ENCODE results near the gene NELL1.

Gene NELL1

DNA sequence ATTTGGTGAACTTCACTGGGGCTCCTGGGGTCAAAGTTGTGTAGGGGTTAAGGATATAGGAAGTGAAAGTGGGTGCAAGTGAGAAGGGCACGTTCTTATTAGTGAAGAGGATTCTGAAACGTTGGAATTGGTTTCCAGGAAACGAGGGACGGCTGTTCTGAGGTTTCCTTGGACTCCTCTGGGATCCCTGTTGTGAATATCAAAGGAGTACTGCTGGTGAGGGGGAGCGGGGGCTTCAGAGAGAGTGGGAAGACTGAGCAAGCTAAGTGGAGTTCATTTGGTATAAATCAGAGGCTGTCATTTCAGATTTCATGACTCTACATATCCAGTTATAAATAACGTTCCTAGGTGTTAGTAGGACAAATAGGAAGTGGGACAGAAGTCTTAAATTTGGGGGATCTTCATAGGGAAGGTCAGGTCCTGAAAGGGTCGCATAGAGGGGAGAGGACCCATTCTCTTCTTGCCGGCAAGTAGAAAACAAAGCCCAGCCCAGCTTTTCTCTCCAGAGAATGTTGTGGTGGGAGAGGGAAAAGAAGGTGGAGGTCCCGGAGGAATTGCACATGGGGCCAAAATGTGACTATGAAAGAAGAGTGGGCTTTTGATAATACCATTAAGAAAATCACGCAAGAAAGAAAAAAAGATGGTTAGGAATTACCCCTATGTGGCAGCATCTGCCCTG is 1.1 kb upstream of the NELL1 start:
- no peak for DNase-seq (ENCODE audit: low read depth)

DNA sequence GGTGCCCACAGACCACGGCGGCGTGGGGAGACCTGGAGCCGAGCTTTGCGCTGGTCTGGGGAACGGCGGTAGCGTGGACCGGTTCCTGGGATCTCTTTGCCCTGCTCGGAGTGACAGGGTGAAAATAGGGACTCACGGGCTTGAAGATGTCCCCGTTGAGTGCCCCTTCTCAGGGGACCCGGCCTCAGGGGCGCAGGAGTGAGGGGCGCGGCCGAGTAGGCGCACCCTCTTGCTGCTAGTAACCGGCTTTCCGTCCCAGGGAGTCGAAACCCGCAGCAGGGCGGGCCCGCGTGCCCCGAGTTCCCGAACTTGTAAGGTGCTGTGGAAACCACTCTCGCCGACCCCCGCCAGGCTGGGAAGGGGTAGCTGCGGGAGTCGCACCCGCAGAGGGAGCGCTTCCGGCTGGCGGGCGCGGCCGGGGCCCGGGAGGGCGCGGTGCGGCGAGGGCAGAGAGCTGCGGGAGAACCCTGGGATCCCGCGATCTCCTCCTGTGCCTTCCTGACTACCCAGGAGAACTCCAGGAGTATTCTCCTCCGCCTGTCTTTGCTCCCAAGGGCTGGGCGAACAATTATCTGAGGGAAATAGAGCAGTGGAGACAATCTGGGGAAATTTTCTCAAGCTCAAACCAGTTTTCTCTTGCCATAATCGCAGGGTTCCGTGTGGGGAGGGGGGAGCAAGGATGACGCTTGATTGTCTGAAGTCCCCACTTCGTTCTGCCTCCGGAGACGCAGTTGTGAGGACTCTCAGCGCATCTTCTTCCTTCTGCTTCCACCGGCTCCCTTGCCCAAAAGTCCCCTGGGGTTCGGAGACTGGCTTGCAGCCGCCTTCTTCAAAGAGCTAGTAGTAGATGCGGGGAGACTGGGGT is 666 bp downstream of the NELL1 start:
- DNase-seq (ENCODE audit: low read depth) = no peak

DNA sequence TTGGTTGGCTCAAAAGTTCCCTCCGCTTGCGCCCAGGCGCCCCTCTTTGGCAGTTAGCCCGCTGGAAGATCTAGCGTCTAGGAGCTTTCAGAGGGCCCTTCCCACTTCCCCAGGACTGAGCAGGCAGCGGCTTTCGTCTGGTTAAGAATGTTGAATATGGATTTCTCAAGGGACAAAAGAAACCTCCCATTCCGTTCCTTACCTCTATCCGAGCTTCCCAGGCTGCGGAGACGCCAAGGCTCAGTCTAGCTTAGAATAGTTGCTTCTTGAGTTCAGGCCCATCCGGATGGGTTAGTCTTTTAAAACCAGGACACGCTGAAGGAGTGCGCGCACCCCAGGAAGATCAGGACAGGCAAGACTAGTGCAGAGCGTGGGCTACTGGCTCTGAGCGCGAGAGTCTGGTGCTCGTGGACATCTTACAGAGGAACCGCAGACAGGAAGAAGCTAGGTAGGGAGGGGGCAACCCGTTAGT is 1.6 kb downstream of the NELL1 start:
- DNase-seq (ENCODE audit: low read depth) = no peak

DNA sequence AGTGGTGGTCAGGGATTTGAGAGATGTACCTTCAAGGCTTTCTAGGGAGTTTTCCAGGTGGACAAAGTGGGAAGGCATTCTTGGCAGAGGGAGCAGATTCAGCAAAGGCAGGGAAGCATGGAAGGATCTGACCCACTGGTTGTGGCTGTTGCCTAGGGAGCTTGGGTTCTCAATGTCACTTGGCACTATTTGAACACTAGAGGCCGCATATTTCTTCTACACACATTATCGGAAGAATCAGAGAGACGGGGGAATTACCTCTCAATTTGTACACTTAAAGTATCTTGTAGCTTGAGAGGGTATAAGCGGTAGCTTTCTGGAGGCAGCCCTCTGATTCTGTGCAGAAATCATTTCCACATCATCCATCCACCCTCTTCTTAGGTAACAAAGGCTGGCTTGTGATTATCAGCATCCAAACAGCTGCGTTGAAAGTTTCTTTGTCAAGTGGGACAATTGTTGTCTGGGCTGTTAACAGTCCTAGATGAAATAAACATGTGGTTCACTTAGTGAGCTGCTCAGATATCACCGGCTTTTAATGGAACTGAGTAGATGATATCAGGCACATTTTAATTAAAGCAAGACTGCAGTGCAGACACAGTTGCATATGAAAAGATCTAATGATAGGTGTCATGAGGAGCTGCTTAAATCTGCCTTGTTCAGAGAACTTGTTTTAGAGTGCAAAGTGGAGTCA is 2.6 kb downstream of the NELL1 start:
- no peak for DNase-seq (ENCODE audit: low read depth)

DNA sequence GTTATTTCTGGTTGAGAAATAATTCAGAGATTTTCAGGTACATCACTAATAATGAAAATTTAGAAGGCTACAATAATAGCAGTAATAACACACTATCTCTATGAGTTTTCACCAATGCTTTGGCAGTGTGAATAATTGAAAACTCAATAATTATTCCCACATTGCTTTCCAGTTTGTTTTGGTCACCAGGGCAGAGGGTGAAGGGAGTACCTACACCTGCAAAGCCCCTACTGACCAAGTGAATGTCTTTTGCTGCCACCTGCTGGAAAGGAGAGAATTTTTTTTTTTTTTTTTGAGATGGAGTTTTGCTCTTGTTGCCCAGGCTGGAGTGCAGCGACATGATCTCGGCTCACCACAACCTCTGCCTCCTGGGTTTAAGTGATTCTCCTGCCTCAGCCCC is 3.2 kb downstream of the NELL1 start:
- no peak for DNase-seq (ENCODE audit: low read depth)

DNA sequence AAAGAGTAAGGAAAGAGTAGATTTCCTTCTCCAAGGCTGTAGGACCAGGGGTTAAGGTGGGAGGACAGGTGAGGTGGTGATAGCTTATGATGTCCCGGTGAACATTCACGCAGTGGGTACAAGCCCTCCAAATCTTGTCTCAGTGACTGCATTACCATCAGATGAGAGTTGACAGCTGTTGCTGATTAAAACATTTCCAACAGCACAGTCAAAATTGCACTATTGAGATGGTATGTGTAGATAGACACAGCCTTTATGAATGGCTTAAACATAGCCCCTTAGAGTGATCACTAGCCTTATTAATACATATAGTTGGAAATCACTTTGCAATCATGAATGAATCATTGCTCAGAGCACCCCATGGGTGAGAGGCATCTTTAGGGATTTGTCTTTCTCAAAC is 7.3 kb downstream of the NELL1 start:
- DNase-seq (ENCODE audit: low read depth) = no peak

DNA sequence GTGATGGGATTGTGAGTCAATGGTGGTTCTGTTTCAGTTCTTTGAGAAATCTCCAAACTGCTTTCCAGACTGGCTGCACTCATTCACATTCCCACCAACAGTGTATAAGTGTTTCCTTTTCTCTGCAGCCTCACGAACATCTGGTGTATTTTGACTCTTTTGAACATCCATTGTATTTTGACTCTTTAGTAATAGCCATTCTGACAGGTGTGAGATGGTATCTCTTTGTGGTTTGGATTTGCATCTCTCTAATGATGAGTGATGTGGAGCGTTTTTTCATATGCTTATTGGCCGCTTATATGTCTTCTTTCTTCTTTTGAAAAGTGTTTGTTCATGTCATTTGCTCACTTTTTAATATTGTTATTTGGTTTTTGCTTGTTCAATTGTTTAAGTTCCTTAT is 19.4 kb downstream of the NELL1 start:
- no peak for DNase-seq (ENCODE audit: low read depth)

DNA sequence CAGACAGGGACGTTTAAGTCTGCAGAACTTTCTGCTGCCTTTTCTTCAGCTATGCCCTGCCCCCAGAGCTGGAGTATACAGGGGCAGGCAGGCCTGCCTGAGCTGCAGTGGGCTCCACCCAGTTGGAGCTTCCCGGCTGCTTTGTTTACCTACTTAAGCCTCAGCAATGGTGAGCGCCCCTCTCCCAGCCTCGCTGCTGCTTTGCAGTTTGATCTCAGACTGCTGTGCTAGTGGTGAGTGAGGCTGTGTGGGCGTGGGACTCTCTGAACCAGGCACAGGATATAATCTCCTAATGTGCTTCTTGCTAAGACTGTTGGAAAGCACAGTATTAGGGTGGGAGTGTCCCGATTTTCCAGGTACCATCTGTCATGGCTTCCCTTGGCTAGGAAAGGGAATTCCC is 38.5 kb downstream of the NELL1 start:
- DNase-seq (ENCODE audit: low read depth) = no peak

DNA sequence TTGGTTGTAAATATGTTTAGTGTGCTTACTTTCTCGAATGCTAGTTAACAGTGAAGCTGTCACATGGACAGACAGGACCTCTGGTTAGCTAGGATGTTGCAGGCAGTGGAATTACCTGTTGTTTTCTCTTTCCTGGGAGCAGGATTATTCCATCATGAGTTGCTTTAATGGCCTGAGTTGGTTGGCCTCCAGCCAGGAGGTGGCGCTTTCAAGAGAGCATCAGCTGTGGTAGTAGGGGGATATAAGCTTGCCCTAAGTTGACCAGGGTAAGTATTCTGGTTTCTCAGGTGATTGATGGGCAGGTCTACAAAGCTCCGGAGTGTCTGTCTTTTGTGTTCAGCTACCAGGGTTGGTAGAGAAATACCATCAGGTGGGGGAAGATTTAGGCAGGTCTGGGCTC is 43.5 kb downstream of the NELL1 start:
- DNase-seq (ENCODE audit: low read depth) = no peak

DNA sequence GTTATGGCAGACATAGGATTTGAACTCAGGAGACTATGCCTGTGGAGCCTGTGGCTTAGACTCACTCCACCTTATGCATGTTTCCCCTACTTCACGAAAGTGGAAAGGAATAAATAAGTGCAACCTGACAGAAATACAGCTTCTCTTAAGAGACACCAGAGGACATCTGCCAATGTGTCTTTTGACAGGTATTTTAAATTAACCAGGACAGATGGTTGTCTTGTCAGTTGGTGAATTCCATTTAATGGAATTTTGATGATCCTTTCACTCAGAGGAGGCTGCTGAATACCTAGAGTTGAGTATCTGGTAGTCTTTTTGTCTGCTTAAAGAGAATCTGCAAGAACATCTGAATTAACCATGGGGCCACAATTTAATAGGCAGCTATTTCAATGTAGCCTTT is 46.1 kb downstream of the NELL1 start:
- no peak for DNase-seq (ENCODE audit: low read depth)

DNA sequence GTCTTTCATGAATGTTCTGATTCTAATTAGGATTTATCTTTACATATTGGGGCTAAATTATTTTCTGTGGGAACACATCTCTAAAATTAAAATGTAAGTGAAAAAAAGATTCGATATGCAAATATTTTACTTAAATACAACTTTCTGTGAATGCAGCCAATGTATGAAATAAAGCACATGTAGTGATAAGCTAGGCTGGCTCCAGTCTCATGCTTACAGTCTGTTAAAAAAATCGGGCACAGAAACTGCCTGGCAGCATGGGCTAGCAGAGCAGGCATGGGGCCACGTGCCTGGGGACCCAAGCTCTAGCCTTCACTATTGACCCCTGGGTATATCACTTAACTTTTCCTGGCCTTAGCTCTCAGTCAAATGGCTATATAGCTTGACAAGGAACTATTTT is 46.5 kb downstream of the NELL1 start:
- DNase-seq (ENCODE audit: low read depth) = no peak

DNA sequence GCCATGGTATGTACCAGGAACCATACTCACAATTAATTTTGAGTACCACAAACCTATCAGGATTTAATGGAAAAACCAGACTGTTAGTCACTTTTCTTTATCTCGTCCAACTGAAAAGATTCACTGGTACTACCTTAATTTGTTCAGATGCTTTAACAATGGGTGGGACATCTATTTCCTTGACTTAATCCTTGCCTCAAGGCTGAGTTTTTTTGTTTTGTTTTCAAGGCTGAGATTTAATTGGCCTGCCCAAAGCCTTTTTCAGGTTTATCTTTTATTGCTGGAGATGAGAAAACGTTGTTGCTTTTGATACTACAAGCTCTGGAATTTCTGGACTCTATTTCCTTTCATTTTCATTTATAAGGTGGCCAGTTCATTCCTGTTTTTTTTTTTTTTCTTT is 50.4 kb downstream of the NELL1 start:
- DNase-seq (ENCODE audit: low read depth) = no peak

DNA sequence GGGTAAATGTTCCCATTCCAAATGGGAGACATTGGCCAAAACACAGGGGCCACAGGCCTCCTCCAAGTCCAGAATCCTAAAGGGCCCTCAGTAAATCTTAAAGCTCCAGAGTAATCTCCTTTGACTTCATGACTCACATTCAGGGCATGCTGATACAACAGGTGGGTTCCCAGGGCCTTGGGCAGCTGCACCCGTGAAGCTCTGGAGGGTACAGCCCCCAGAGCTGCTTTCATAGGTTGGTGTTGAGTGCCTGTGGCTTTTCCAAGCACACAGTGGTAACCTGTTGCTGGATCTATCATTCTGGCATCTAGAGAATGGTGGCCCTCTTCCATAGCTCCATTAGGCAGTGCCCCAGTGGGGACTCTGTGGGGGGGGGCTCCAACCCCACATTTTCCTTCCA is 54.0 kb downstream of the NELL1 start:
- DNase-seq (ENCODE audit: low read depth) = no peak

DNA sequence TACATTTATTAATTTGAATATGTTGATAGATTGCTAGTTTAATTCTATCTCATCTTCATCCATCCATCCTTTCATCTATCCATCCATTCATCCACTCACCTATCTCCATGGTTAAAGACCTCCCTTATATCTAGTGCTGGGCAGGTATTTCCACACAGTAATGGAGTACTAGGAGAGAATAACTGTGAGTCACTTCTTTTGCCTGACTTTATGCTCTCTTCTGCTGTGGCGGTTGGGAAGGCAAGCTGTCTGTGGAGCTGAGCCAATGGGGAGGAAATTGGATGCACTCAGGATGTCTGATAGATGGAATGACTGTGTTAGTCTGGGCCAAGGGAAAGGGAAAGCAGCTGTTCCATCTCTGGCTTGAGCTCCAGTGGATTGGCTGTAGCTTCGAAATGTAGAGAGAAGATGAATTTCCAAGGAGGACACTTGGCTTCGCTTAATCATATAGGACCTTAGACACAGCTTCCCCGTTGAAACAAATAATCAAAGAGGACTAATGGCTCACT is 60.3 kb downstream of the NELL1 start:
- no peak for DNase-seq (ENCODE audit: low read depth)

DNA sequence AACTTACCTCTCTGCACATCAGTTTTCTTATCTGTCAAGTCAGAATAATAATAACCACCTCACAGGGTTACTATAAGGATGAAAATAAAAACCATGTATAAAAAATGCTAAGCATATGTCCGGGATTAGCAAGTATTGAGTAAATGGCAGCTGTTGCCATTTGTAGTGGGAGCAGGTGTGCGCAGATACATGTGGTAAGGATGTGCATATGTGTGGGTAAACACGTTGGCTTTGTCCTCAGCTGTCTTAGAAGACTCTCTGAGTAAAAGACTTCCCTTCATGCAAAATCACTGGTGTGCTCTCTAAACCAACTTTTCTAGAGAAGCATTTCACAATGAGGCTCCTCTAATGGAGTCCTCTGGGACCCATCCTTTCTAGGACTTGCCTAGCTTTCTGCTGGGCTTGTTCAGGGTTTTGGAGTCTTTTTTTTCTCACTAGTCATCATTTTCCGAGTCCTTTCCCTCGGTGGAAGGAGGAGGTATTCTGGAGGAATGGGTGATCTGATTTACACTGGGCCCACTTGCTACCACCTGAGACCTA is 62.4 kb downstream of the NELL1 start:
- DNase-seq (ENCODE audit: low read depth) = no peak

DNA sequence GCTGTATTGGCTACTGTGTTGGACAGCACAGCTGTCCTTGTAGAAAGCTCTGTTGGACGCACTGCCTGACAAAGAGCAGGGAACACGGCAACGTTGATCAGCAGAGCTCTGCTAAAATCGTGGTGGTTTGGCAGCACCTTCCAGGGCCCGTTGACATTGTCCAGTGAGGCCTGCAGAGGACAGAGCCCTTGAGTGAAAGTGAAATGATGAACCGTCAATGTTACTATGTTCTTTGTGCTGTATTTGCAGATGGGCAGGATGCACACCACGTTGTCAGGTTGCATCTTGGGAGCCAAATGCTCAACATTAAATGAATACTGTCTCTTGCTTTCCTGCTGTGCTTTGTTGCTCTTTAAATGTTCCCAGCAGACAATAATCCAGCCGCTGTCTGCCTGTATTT is 69.7 kb downstream of the NELL1 start:
- DNase-seq (ENCODE audit: low read depth) = no peak

DNA sequence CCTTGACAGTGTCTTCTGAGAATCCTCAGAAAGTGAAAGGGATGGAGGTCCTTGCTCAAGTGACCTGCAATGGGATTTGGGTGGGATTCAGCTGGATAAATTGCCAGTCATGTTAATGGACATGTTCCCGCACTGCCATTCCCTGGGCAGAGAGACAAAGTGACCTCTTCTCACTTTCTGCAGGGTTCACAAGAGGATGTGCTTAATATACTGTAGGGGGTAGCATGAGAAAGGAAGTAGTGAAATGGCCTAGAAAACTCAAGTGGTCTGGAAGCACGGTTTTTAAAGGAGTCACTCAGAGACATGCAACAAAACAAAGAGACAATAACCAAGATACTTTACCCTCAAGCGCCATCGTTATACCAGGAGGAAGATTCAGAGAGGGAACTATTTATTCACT is 70.2 kb downstream of the NELL1 start:
- no peak for DNase-seq (ENCODE audit: low read depth)

DNA sequence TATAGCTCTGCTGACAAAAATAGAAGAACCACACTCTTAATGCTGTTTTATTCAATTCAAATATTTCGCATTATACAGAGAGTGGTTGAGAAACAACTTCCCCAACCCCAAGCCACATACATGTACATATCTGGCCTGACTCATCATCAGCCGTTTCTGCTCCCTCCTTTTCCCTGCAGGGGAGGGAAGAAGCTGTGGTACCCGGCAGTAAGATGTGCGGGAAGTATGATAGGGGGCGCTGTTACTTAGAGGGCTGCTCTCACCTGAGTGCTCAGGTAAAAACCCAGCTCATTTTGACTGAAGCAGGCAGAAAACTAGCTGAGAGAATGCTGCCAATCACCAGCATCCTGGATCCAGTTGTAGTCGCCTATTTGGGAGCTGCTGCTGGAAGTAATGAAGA is 85.5 kb downstream of the NELL1 start:
- no peak for DNase-seq (ENCODE audit: low read depth)

DNA sequence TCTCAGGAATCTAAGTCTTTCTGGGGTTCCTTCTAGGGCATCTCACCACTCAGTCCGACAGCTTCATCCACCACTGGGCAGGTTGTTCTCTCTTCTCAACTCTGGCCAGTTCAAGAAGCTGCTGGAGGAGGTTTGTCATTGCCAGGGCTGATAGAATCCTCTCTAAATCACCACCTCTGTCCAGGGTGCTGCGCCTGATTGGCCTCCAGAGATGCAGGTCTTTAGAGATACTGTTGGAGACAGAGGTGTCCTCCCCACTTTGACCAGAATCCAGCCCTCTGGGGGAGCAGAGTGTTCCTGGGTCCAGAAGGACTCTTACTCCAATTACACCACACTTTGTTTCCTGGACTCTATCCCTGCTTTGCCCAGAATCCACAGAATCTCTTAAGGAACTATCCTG is 90.2 kb downstream of the NELL1 start:
- no peak for DNase-seq (ENCODE audit: low read depth)

DNA sequence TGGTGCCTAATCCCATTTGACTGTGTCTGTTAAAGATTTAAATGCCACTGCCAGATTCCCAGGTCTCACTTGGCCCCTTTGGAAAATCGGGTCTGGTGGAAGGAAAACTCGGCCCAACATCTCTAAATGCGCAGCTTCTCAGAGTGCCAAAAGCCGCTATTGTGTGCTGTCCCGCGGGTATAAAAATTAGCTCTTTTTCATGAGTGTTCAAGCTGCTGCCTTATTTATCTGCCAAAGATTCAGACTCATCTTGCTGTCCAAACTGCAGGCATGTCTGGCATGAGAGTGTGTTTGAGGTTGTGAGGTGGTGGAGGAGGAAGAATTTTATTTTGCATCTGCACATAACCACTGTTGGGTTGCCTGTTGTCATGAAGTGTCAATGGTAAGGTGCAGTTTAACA is 91.4 kb downstream of the NELL1 start:
- DNase-seq (ENCODE audit: low read depth) = no peak

DNA sequence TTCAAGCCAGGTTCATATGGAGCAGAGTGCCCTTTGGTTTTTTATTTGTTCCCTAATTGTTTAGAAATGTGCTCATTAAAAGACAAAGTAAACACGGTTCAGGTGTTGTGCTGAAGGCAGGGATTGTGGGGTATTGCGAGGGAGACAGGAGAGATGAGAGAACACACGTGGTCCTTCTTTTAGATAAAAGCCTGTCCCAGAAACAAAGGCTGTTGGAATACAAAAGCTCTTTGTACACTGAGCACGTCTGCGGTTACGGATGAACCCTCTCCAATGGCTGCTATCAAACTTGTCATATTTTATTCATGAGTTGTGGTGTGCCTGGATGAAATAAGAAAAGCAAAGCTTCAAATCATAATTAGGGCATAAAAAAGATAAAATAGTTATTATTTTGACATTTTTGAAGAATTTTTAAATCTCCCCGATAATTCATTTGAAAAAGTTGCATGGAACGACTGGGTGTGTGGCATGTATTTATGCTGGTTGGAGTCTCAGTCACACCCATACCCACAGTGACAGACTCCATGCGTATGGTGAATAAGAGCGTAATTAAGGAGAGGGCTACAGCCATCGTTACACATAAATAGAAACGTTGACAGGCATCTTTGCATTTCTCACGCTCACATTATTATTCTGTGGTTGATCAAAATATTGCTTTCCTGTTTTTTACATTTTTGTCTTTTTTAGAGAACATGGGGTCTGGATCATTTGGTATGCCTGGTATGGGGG is 92.9 kb downstream of the NELL1 start:
- DNase-seq (ENCODE audit: low read depth) = no peak

DNA sequence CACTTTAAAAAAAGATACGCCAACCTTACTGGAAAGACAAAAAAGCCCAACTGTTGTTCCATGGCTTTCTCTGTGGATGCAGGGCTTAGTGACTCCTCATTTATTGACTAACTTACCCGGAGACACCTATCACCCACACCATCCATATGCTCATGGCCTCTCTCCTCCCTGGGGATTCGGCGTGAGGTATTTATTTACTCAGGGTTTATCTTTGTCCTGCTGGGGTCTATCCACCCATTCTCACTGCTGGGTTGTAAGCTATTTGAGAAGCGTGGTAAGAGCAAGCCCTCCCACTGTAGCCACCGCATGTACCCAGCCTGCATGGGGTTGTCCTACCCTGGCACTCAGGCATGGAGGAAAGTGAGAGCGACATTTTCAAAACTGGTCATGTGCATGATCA is 93.6 kb downstream of the NELL1 start:
- DNase-seq (ENCODE audit: low read depth) = no peak
